GM23338 (cell line): ENCODE data around the gene TYW1B. TPM values are rescaled to one million over a fixed set of nuclear protein-coding genes. Genes with fewer than 3 reads are reported as not detected.
A peak's percentile ranks its signal among the peaks of the same experiment; 100 is the strongest.
"Not testable (repeated sequence)": the region's sequence is repeated elsewhere in the genome, so short reads cannot be mapped to it uniquely, and the experiment has no call there.

Experiments
- ATAC-seq: fragments of 200-7000 bp; cut with Tn5 transposase; 3 replicates; pipeline ENCODE4 v1.9.1; 2020
- DNase-seq: peaks from one replicate; pipeline ENCODE4 v3.0.0-alpha.2; 2015; ENCODE audit warnings: low spot score
- H2AFZ ChIP-seq: fragments of 200-600 bp; sonication (generic); 2 replicates; pipeline ENCODE4 v1.8.0; 2016; ENCODE audit warnings: antibody characterized with exemption, mild to moderate bottlenecking, moderate library complexity
- H3F3A ChIP-seq: fragments of 200-600 bp; sonication (generic); replicated peaks from 2 replicates; pipeline ENCODE4 v1.8.0; 2017; ENCODE audit warnings: antibody characterized with exemption, mixed run types, low read depth
- H3K27ac ChIP-seq: fragments of 200-600 bp; sonication (generic); 2 replicates; pipeline ENCODE4 v1.6.1; 2016; ENCODE audit warnings: low read depth
- H3K27me3 ChIP-seq: fragments of 200-600 bp; sonication (generic); 2 replicates; pipeline ENCODE4 v1.8.0; 2016; ENCODE audit warnings: mild to moderate bottlenecking, mixed run types, moderate library complexity; ENCODE audit not compliant: insufficient read depth
- H3K36me3 ChIP-seq: fragments of 200-600 bp; sonication (generic); 2 replicates; pipeline ENCODE4 v1.8.0; 2016; ENCODE audit warnings: mild to moderate bottlenecking; ENCODE audit not compliant: insufficient read depth
- H3K4me1 ChIP-seq: fragments of 200-600 bp; sonication (generic); 2 replicates; pipeline ENCODE4 v1.8.0; 2016; ENCODE audit warnings: mild to moderate bottlenecking, moderate library complexity; ENCODE audit not compliant: insufficient read depth
- H3K4me2 ChIP-seq: fragments of 200-600 bp; sonication (generic); 2 replicates; pipeline ENCODE4 v1.7.1; 2017; ENCODE audit warnings: mixed run types
- H3K4me3 ChIP-seq: fragments of 200-600 bp; sonication (generic); 2 replicates; pipeline ENCODE4 v1.6.1; 2016; ENCODE audit warnings: mixed run types
- H3K79me2 ChIP-seq: fragments of 200-600 bp; sonication (generic); replicated peaks from 2 replicates; pipeline ENCODE4 v1.8.0; 2017; ENCODE audit warnings: mild to moderate bottlenecking; ENCODE audit not compliant: insufficient read depth
- H3K9me2 ChIP-seq: fragments of 200-600 bp; sonication (generic); 2 replicates; pipeline ENCODE4 v1.8.0; 2017; ENCODE audit not compliant: insufficient read depth
- H4K20me1 ChIP-seq: fragments of 200-600 bp; sonication (generic); replicated peaks from 2 replicates; pipeline ENCODE4 v1.8.0; 2017; ENCODE audit warnings: mild to moderate bottlenecking; ENCODE audit not compliant: insufficient read depth
- H3K27ac Mint-ChIP-seq: 2 replicates; pipeline ENCODE4 v1.8.0; 2020; ENCODE audit warnings: inconsistent platforms, mild to moderate bottlenecking, moderate library complexity, mixed read lengths
- H3K27me3 Mint-ChIP-seq: 3 replicates; pipeline ENCODE4 v1.8.0; 2022; ENCODE audit warnings: low read depth, mild to moderate bottlenecking, moderate library complexity, mixed read lengths, inconsistent platforms; ENCODE audit not compliant: insufficient read depth, poor library complexity
- H3K36me3 Mint-ChIP-seq: 3 replicates; pipeline ENCODE4 v1.8.0; 2021; ENCODE audit warnings: low read depth, mild to moderate bottlenecking, inconsistent platforms, moderate library complexity, mixed read lengths
- H3K4me1 Mint-ChIP-seq: 3 replicates; pipeline ENCODE4 v1.8.0; 2020; ENCODE audit warnings: mild to moderate bottlenecking, inconsistent platforms, mixed read lengths
- H3K4me3 Mint-ChIP-seq: 3 replicates; pipeline ENCODE4 v1.8.0; 2021; ENCODE audit warnings: moderate library complexity, mild to moderate bottlenecking, inconsistent platforms, mixed read lengths
- H3K9me3 Mint-ChIP-seq: 3 replicates; pipeline ENCODE4 v1.8.0; 2020; ENCODE audit warnings: moderate library complexity, mild to moderate bottlenecking, inconsistent platforms, mixed read lengths
- CREB1 ChIP-seq: fragments of 250-450 bp; sonication (Bioruptor Pico); IDR thresholded peaks from 2 replicates; pipeline ENCODE4 v1.5.0; 2020; ENCODE audit warnings: low read depth, mild to moderate bottlenecking, moderate library complexity
- CTCF ChIP-seq, 2 experiments: fragments of 200-600 bp in 1 of 2; sonication (generic) in 1 of 2; conservative IDR thresholded peaks; 2 replicates each; pipeline versions ENCODE4 v1.5.1 to v1.6.1; 2016 to 2017; ENCODE audit warnings: antibody characterized with exemption in 2 of 2, low read depth in 2 of 2, mild to moderate bottlenecking in 2 of 2, moderate library complexity in 1 of 2
- ETS1 ChIP-seq: IDR thresholded peaks from 2 replicates; pipeline ENCODE4 v1.6.1; 2016; ENCODE audit warnings: antibody characterized with exemption
- EZH2 ChIP-seq: fragments of 200-600 bp; sonication (generic); IDR thresholded peaks from one replicate; pipeline ENCODE4 v1.8.0; 2017; ENCODE audit warnings: antibody characterized with exemption, mild to moderate bottlenecking, low read depth; ENCODE audit not compliant: unreplicated experiment
- EZH2phosphoT487 ChIP-seq: fragments of 200-600 bp; sonication (generic); IDR thresholded peaks from one replicate; pipeline ENCODE4 v1.8.1; 2018; ENCODE audit warnings: antibody characterized with exemption; ENCODE audit not compliant: unreplicated experiment
- JUNB ChIP-seq: IDR thresholded peaks from one replicate; pipeline ENCODE4 v1.6.1; 2016; ENCODE audit warnings: antibody characterized with exemption; ENCODE audit not compliant: unreplicated experiment
- NANOG ChIP-seq: IDR thresholded peaks from 2 replicates; pipeline ENCODE4 v1.6.1; 2016; ENCODE audit warnings: antibody characterized with exemption, borderline replicate concordance
- POLR2AphosphoS5 ChIP-seq: IDR thresholded peaks from 2 replicates; pipeline ENCODE4 v1.6.1; 2016; ENCODE audit warnings: antibody characterized with exemption, low read depth
- REST ChIP-seq: IDR thresholded peaks from one replicate; pipeline ENCODE4 v1.6.1; 2018; ENCODE audit warnings: antibody characterized with exemption; ENCODE audit not compliant: unreplicated experiment
- ZNF114 ChIP-seq: fragments of 250-450 bp; sonication (Bioruptor Pico); IDR thresholded peaks from 2 replicates; pipeline ENCODE4 v1.5.0; 2020; ENCODE audit warnings: mild to moderate bottlenecking, moderate library complexity
- ZNF331 ChIP-seq: fragments of 250-450 bp; sonication (Bioruptor Pico); IDR thresholded peaks from 2 replicates; pipeline ENCODE4 v1.5.0; 2020; ENCODE audit warnings: low read depth, mild to moderate bottlenecking, moderate library complexity
- polyA plus RNA-seq: library from polyadenylated mRNA; unstranded; fragments of >200 nt; fragmentation: Nextera tagmentation; extraction: Ambion mirVana; gene quantifications from 2 replicates; pipeline ENCODE4 v1.2.1, GENCODE V29; 2016
- total RNA-seq: library from RNA; depleted of rRNA; stranded (reverse); fragments of >200 nt; shearing (Covaris generic); gene quantifications from 2 replicates; pipeline ENCODE4 v1.2.3, GENCODE V29; 2014

TYW1B gene
- total and polyA plus RNA-seq, 2 experiments from 2014 or later = 2.8 to 5.6 TPM

GRCh38 chr7:72783601-72784370 is 44.2 kb downstream of the TYW1B start:
- not testable (repeated sequence) for H3K36me3 ChIP-seq, H3K4me3 Mint-ChIP-seq, ATAC-seq, H3K79me2 ChIP-seq, H3K27me3 Mint-ChIP-seq, H3K9me2 ChIP-seq, H3F3A ChIP-seq, H3K4me3 ChIP-seq, H3K4me1 ChIP-seq, DNase-seq, H3K9me3 Mint-ChIP-seq, H3K27ac ChIP-seq, H3K4me2 ChIP-seq, H2AFZ ChIP-seq, H3K27me3 ChIP-seq, H3K27ac Mint-ChIP-seq, H4K20me1 ChIP-seq
- Mint-ChIP-seq H3K4me1 (peaks cover 12% of the 10 kb centered on the region; the same call in 2 of the 3 replicates), H3K36me3 (peaks cover 13% of the 10 kb centered on the region)

GRCh38 chr7:72781631-72782030 is 46.4 kb downstream of the TYW1B start:
- Mint-ChIP-seq H3K27me3 (no peaks in the 10 kb centered on the region), H3K27ac (0 out of 2 replicates have a peak overlapping the region, but pooled peaks have one; percentile 4), H3K9me3 (no peaks in the 10 kb centered on the region), H3K4me1 (peaks cover 12% of the 10 kb centered on the region; the same call in 2 of the 3 replicates), H3K4me3 (no peak overlapping the region), H3K36me3 (peaks cover 15% of the 10 kb centered on the region)
- Histone ChIP-seq H3K4me1 (no peaks in the 10 kb centered on the region), H3K9me2 (no peaks in the 10 kb centered on the region), H3K27ac (no peak overlapping the region), H3K79me2 (no peaks in the 10 kb centered on the region), H3K36me3 (no peaks in the 10 kb centered on the region), H2AFZ (no peak overlapping the region), H4K20me1 (no peaks in the 10 kb centered on the region), H3K4me2 (no peak overlapping the region), H3K27me3 (no peaks in the 10 kb centered on the region), H3K4me3 (no peak overlapping the region), H3F3A (no peaks in the 10 kb centered on the region)
- ATAC-seq (no peak), DNase-seq (no peak)
- no peak for TF ChIP-seq ZNF114
- no peak for TF ChIP-seq ZNF331 (CRISPR knock-in tag)
- no peak for TF ChIP-seq EZH2phosphoT487
- TF ChIP-seq NANOG = no peak
- no peak for TF ChIP-seq JUNB
- TF ChIP-seq EZH2 = no peak
- no peak for TF ChIP-seq REST
- no peak for TF ChIP-seq CTCF (conservative IDR thresholded peaks at IDR 0.05; ENCODE audit: low read depth in 2 of 2)
- no peak for TF ChIP-seq ETS1
- no peak for TF ChIP-seq CREB1 (CRISPR knock-in tag)
- no peak for TF ChIP-seq POLR2AphosphoS5
